Measurements from ENCODE around the gene SRMS. TPM values are rescaled to one million over a fixed set of nuclear protein-coding genes. Genes with fewer than 3 reads are reported as not detected.
A peak's percentile ranks its signal among the peaks of the same experiment; 100 is the strongest.

SRMS gene
- total RNA-seq, 1 donor = not detected

- peaks cover 14% of the 10 kb centered on the region for H3K79me2 ChIP-seq (ENCODE audit: insufficient read depth, low read length)
- TF ChIP-seq, protein P1, sequence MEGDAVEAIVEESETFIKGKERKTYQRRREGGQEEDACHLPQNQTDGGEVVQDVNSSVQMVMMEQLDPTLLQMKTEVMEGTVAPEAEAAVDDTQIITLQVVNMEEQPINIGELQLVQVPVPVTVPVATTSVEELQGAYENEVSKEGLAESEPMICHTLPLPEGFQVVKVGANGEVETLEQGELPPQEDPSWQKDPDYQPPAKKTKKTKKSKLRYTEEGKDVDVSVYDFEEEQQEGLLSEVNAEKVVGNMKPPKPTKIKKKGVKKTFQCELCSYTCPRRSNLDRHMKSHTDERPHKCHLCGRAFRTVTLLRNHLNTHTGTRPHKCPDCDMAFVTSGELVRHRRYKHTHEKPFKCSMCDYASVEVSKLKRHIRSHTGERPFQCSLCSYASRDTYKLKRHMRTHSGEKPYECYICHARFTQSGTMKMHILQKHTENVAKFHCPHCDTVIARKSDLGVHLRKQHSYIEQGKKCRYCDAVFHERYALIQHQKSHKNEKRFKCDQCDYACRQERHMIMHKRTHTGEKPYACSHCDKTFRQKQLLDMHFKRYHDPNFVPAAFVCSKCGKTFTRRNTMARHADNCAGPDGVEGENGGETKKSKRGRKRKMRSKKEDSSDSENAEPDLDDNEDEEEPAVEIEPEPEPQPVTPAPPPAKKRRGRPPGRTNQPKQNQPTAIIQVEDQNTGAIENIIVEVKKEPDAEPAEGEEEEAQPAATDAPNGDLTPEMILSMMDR (IDR thresholded peaks at IDR 0.05; ENCODE audit: extremely low read depth, low read depth, low read length) = no peak
- H3K4me2 ChIP-seq (ENCODE audit: insufficient read depth, low read length) = peak overlapping the region; percentile 95
- peaks cover 4% of the 10 kb centered on the region for H3K27me3 ChIP-seq (ENCODE audit: insufficient read depth, low read length)
- peak overlapping the region; percentile 71 for H3K27ac ChIP-seq (ENCODE audit: low read depth, low read length)
- H3K36me3 ChIP-seq (ENCODE audit: insufficient read depth, low read length) = peaks cover 19% of the 10 kb centered on the region
- H3K9me3 ChIP-seq (ENCODE audit: low read depth, low read length) = no peaks in the 10 kb centered on the region
- no peak overlapping the region for H2AFZ ChIP-seq (ENCODE audit: low read length)
- peaks cover 15% of the 10 kb centered on the region for H3K4me1 ChIP-seq (ENCODE audit: insufficient read depth, low read length)
- H4K20me1 ChIP-seq (ENCODE audit: insufficient read depth, low read length) = peaks cover 33% of the 10 kb centered on the region
- DNase-seq (ENCODE audit: insufficient read length, low spot score, missing footprints) = peak; percentile 97
- peak overlapping the region; percentile 90 for H3K4me3 ChIP-seq (ENCODE audit: insufficient read depth, low read length)
Observed at GRCh38 chr20:63520934-63521601, 26.5 kb downstream of the SRMS start.

GRCh38 chr20:63520504-63520933, 27.0 kb downstream of the SRMS start, which contains the start of gene PPDPF:
Gene PPDPF (plus strand): TSS chr20:63520765. CDS start chr20:63521309, 544 bp downstream.
- H3K4me2 ChIP-seq (ENCODE audit: insufficient read depth, low read length) = peak within 1 kb of the TSS; percentile 95
- H3K27ac ChIP-seq (ENCODE audit: low read depth, low read length) = peak within 1 kb of the TSS; percentile 71
- peaks cover 15% of the 10 kb centered on the region for H3K4me1 ChIP-seq (ENCODE audit: insufficient read depth, low read length)
- DNase-seq (ENCODE audit: insufficient read length, low spot score, missing footprints) = peak; percentile 100
- TF ChIP-seq, protein P1 (IDR thresholded peaks at IDR 0.05; ENCODE audit: extremely low read depth, low read depth, low read length) = no peak
- peaks cover 31% of the 10 kb centered on the region for H4K20me1 ChIP-seq (ENCODE audit: insufficient read depth, low read length)
- peaks cover 14% of the 10 kb centered on the region for H3K79me2 ChIP-seq (ENCODE audit: insufficient read depth, low read length)
- H3K27me3 ChIP-seq (ENCODE audit: insufficient read depth, low read length) = peaks cover 4% of the 10 kb centered on the region
- H2AFZ ChIP-seq (ENCODE audit: low read length) = peak within 1 kb of the TSS; percentile 71
- no peaks in the 10 kb centered on the region for H3K9me3 ChIP-seq (ENCODE audit: low read depth, low read length)
- peaks cover 19% of the 10 kb centered on the region for H3K36me3 ChIP-seq (ENCODE audit: insufficient read depth, low read length)
- H3K4me3 ChIP-seq (ENCODE audit: insufficient read depth, low read length) = peak within 1 kb of the TSS; percentile 90

DNA sequence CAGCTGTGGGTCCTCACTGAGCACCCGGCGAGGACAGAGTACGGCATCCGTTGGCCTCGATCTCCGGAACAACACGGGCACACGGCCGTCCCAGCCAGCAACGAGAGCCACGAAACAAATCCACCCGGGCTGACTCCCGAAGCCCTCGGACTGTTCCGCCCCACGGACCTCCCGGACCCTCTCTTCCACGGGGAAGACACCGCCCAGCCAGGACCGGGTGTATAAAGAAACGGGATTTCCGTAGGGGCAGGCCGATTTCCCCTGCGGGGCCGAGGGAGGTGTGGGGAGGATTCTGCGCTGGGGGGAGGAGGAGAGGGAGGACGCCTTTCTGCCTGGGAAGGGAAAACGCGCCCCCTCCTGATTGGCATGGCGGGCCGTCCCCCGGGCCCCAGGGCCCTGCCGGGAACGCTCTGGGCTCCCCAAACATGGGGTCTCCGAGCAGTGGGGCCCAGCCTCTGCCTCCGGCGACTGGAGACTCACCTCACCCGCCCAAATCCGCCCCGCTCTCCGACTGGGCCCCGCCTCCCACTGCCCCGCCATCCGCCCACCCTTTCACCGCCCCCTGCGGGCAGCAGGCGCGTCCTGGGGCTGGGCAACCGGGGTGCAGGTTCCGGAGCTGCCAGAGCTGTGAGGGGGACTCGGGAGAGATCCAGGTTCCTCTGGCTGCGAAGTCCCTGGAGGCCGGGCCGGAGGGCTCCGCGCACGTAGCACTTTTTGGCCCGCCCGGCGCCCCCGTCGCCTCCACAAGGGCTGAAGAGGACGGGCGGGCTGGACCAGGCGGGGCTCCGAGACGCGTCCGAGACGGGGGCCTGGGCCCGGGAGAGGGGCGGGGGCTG, 27.7 kb downstream of the SRMS start:
- peaks cover 4% of the 10 kb centered on the region for H3K27me3 ChIP-seq (ENCODE audit: insufficient read depth, low read length)
- peaks cover 19% of the 10 kb centered on the region for H3K36me3 ChIP-seq (ENCODE audit: insufficient read depth, low read length)
- TF ChIP-seq, protein P1 (IDR thresholded peaks at IDR 0.05; ENCODE audit: extremely low read depth, low read depth, low read length) = no peak
- peaks cover 15% of the 10 kb centered on the region for H3K4me1 ChIP-seq (ENCODE audit: insufficient read depth, low read length)
- H3K4me2 ChIP-seq (ENCODE audit: insufficient read depth, low read length) = peak overlapping the region; percentile 75
- peak overlapping the region; percentile 90 for H3K4me3 ChIP-seq (ENCODE audit: insufficient read depth, low read length)
- peak; percentile 90 for DNase-seq (ENCODE audit: insufficient read length, low spot score, missing footprints)
- H2AFZ ChIP-seq (ENCODE audit: low read length) = peak overlapping the region; percentile 71
- H3K27ac ChIP-seq (ENCODE audit: low read depth, low read length) = no peak overlapping the region
- no peaks in the 10 kb centered on the region for H3K9me3 ChIP-seq (ENCODE audit: low read depth, low read length)
- peaks cover 14% of the 10 kb centered on the region for H3K79me2 ChIP-seq (ENCODE audit: insufficient read depth, low read length)
- H4K20me1 ChIP-seq (ENCODE audit: insufficient read depth, low read length) = peaks cover 28% of the 10 kb centered on the region

Measured in osteoblast (primary cell).